ENCODE measurements around the gene SPAG5. TPM values are rescaled to one million over a fixed set of nuclear protein-coding genes. Genes with fewer than 3 reads are reported as not detected.
"Not testable (repeated sequence)": the region's sequence is repeated elsewhere in the genome, so short reads cannot be mapped to it uniquely, and the experiment has no call there.

Gene SPAG5
- polyA plus RNA-seq, 5 donors: 35.5 to 80.1 (median 66.1) TPM

- DNase-seq: no peak
These were observed 15.1 kb upstream of the SPAG5 start, which contains the start of gene RSKR for GRCh38 chr17:28613931-28614381. Gene RSKR, minus strand, starts transcription at chr17:28614185. Its CDS starts 24 bp downstream, at chr17:28614161.

- peak in 1 of 2 donors; percentile 28 for DNase-seq
These were observed 14.4 kb upstream of the SPAG5 start for GRCh38 chr17:28612936-28613872.

GRCh38 chr17:28612531-28612930 lies 13.7 kb upstream of the SPAG5 start:
- DNase-seq: no peak

- no peak for DNase-seq
These were observed 11.6 kb upstream of the SPAG5 start for GRCh38 chr17:28610376-28610775.

GRCh38 chr17:28604031-28604430 lies 5.2 kb upstream of the SPAG5 start:
- DNase-seq: not testable (repeated sequence)

- DNase-seq: peak; percentile 61 to 67
These were observed 723 bp upstream of the SPAG5 start for GRCh38 chr17:28599311-28600184.

GRCh38 chr17:28598389-28598788 lies 436 bp downstream of the SPAG5 start:
- DNase-seq: no peak

GRCh38 chr17:28597606-28598383 lies 1.0 kb downstream of the SPAG5 start:
- no peak for DNase-seq

GRCh38 chr17:28592260-28592659 lies 6.6 kb downstream of the SPAG5 start:
- DNase-seq: no peak

GRCh38 chr17:28585851-28586250 lies 13.0 kb downstream of the SPAG5 start:
- DNase-seq: no peak

GRCh38 chr17:28584434-28584833 lies 14.4 kb downstream of the SPAG5 start:
- DNase-seq: no peak

GRCh38 chr17:28582513-28582912 lies 16.3 kb downstream of the SPAG5 start:
- DNase-seq: no peak

GRCh38 chr17:28580959-28581358 lies 17.9 kb downstream of the SPAG5 start:
- peak; percentile 70 to 78 for DNase-seq

- DNase-seq: no peak
These were observed 19.3 kb downstream of the SPAG5 start for GRCh38 chr17:28579526-28579925.

- no peak for DNase-seq
These were observed 20.3 kb downstream of the SPAG5 start for GRCh38 chr17:28578246-28579195.

- no peak for DNase-seq
These were observed 21.4 kb downstream of the SPAG5 start for GRCh38 chr17:28577466-28577824.

GRCh38 chr17:28576758-28577465 lies 21.9 kb downstream of the SPAG5 start, which contains the start of gene ALDOC:
Gene ALDOC, minus strand, starts transcription at chr17:28576895. Its CDS starts 1,363 bp downstream, at chr17:28575532.
- peak; percentile 90 to 92 for DNase-seq

GRCh38 chr17:28576016-28576415 lies 22.8 kb downstream of the SPAG5 start:
- not testable (repeated sequence) for DNase-seq

- DNase-seq: no peak
These were observed 23.6 kb downstream of the SPAG5 start for GRCh38 chr17:28575126-28575795.

Data from right lung (tissue), 5 donors.